Epidermal melanocyte (primary cell): ENCODE data around the gene FCN1.
"Not testable (repeated sequence)": the region's sequence is repeated elsewhere in the genome, so short reads cannot be mapped to it uniquely, and the experiment has no call there.

Experiments used
- DNase-seq: peaks from one replicate; pipeline ENCODE4 v3.0.0; 2011; ENCODE audit warnings: low spot score; ENCODE audit not compliant: insufficient read length

Gene FCN1

DNA sequence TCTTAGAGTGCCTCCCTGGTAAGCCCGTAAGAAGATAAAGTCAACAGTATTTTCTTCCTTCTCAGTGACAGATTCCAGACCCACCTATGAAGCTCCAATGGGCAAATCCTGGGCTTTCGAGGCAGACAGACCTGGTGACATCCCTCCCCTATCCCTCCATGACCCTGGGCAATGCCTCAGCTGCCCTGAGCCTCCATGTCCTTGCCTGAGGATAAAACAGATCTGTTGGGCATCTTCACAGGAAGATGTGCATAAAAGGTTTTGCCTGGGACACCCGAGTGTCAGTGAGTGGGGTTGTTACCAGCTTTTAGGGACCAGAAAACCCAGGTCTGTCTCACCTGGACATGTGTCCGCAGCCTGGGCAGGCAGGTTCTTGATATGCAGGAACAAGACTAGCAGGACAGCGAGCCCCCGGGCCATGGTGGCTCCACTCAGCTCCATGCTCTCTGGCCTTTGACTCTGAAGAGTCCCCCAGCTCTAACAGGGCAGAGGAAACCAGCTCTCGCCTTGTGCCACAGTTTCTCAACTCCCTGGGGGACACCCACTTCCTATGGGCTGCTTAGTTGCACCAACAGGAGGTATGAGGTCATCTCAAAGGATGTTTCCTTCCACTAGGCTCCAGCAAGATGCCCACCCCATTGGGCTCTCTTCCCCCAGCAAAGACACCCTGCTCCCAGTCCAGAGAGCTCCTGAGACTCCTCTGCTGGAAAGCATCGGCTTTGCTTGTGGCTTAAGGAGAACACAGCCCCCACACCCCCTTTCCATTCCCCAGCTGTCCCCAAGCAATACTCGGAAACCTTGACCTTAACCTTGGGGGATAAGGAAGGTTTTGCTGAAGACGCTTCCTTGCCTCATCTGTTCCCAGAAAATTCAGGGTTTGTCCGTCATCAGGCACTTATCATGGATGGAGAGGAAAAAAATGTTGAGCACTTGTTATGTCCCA lies at the start of gene FCN1:
Gene FCN1 (minus strand): TSS at position 482 of the 943 bp plus-strand sequence. CDS start 41 bp downstream, at position 441.
- DNase-seq: no peak

DNA sequence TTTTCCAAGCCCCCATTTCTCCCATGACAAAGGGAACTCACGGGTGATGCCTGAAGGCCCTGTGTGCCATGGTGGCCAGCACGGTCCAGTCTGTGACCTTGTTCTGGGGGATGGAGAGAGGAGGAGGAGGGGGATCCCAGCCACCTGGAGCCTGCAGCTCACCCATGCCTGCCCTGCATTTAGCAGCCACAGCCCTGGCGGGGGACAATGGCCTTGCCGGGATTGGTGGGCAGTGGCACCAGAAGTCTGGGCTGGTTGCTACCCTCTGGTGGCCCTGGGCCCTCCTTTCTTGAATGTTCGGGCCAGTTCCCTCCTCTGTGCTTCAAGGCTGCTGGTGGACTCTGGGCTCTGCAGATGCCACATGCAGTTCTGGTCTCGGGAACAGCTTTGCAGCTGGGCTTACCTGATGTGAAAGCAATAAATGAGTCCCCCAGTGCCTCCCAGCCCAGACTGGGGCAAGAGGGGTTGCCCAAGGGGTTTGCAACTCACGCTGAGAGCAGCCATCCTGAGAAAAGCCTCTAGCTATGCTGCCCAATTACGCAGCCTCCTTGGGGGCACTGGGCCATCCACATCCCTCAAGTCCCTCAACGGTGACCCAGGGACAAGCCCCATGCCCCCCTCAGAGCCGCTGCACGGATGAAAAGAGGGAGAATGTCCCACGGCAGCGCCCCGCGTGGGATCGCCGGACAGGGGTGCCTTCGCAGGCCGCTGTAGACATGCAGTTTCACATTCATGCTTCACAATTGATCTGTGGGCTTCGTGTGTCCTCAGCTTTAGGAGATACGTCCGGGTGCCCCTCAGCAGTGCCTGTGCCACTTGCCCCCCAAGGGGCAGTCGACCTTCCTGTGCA lies 49.2 kb upstream of the FCN1 start:
- DNase-seq: no peak

DNA sequence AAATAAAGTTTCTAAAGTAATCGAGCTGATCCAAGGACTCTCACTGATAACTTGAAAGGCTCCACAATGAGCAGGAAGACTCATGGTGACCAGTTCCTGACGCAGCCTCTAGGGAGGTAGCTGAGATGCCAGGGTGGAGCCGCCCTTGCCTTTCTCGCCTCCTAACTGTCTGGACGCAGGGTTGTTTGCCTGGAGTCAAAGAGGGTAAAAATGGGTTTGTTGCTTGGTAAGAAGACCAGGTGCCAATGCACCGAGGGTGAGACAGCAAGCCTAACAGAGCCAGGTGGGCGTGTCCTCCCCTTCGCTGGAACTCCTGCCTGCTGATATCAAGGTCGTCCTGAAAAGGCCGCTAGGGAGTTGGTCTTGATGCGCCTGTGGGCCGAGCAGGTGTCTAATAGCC lies 48.6 kb upstream of the FCN1 start:
- no peak for DNase-seq

DNA sequence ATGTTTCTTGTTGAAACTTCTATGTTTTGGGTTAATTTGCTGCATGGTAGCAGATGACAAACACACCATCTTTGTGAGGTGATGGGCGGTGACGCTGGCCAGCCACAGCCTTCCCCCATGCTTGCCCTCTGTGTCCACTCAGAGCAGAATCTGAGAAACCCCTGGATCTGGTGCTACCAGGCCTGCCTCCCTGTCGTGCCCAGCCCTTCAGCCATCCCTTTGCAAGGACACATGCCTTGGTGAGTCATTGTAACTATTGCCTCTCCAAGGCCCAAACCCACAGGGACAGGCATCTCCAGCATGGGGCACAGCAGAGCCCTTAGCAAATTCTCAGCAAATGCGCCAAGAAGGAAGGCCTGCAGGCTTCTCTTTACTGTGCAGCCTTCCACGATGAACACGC lies 48.1 kb upstream of the FCN1 start:
- no peak for DNase-seq

DNA sequence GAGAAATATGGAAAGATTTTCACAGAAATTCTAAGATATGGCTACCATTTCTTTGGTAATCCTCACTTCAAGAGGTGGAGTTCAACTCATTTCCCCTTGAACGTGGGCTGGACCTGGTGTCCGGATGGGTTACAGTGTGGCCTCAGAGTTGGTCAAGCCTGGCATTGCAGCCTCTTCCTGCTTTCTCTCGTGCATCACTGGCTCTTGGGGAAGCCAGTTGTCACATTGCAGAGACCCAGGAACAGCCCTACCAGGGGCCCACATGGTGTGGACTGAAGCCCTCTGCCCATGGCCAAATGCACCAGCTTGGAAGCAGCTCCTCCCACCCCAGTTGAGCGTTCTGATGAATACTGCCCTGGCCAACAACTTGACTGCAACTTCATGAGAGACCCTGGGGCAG lies 47.7 kb upstream of the FCN1 start:
- no peak for DNase-seq

DNA sequence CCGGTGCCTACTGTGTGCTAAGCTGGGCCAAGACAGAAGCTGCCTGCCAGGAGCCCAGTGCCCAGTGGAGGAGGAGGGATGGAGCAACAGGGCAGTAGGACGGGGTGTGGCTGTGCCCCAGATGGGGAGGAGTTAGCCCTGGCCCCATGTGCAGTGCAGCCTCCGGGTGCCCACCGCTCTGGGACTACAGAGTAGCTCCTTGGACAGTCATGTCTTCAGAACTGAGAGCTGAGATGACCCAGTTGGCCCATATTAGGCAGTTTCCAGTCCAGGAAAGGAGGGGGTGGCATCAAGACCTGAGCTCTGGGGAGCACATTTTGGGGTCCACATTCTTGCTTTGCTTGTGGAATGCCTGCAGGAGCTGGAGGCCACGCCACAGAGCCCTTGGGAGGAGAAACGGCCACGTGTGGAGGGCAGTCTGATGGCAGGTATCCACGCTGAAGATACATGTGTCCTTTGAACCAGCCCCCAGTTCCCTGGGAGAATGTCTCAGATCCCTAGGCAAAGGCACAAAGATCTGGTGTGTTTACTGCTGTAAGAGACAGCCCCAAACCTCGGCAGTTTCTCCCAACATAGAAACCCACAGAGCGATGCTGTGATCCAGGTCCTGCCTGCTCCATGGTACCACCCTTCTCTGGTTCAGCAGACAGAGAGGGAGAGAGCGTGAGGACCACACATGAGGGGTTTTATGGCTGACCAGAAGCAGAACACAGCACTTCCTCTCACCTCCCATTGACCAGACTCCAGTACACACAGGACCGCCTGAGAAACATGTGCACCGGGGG lies 46.8 kb upstream of the FCN1 start:
- DNase-seq: no peak

DNA sequence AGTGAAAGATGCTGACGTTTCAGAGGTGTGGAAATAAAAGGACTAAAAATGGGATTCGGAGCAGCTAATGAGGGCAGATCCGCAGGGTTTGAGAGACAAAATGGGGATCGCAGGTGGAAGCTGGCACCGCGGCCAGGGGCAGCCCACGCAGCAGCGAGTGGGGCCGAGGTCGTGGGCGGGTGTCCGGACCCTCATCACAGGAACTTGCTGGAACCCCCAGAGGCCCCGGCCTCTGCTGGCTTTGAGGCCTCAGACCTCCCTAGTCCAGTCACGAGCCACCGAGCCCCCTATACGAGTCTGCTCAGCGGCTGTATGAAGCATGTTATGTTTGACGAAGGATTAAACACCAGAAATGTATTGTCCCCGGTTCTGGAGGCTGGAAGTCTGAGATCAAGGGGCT lies 45.8 kb upstream of the FCN1 start:
- no peak for DNase-seq

DNA sequence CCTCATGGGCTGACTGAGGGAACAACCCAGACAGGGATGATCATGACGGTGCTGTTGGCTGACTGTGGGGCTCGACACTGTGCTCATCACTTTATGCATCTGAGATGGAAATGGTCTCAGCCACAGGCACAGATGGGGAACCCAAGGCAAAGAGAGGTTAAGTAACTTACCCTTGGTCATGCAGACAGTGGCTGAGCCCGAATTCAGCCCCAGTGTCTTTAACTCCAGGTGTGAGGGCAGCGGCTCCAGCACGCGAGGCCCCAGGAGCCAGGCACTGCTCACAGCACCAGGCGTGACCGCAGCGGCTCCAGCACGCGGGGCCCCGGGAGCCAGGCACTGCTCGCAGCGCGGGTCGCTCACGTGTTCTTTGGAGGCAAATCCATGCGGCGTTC lies 45.3 kb upstream of the FCN1 start:
- no peak for DNase-seq

DNA sequence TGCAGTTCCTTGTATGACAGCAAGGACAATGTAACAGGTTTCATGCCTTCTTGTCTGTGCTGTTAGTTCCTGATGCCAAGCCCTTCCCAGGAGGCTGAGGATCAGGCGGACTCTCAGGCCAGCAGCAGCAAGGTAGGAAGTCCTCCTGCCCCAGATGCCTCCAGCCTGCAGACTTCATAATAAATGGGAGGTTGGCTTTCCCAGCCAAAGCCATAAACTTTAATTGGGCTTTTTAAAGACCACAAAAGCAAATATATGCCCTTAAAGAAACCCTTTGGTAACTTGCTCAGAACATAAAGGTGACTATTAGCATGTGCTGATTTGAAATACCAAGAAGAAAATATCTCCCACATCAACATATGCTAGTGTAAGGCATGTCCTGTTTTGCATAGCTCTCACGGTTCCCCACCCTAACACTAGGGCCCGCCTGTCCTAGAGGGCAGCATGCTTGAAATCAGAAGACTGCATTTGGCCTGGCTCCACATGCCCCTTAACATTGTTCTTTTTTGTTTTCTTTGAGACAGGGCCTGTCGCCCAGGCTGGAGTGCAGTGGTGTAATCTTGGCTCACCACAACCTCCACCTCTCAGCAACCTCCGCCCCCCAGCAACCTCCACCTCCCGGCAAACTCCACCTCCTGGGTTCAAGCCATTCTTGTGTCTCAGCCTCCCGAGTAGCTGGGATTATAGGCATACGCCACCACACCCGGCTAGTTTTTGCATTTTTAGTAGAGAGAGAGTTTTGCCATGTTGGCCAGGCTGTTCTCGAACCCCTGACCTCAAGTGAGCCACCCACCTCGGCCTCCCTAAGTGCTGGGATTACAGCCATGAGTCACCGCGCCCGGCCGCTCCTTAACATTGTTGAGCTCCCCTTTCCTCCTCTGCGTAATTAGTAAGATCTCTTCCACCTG lies 44.6 kb upstream of the FCN1 start:
- DNase-seq: no peak

DNA sequence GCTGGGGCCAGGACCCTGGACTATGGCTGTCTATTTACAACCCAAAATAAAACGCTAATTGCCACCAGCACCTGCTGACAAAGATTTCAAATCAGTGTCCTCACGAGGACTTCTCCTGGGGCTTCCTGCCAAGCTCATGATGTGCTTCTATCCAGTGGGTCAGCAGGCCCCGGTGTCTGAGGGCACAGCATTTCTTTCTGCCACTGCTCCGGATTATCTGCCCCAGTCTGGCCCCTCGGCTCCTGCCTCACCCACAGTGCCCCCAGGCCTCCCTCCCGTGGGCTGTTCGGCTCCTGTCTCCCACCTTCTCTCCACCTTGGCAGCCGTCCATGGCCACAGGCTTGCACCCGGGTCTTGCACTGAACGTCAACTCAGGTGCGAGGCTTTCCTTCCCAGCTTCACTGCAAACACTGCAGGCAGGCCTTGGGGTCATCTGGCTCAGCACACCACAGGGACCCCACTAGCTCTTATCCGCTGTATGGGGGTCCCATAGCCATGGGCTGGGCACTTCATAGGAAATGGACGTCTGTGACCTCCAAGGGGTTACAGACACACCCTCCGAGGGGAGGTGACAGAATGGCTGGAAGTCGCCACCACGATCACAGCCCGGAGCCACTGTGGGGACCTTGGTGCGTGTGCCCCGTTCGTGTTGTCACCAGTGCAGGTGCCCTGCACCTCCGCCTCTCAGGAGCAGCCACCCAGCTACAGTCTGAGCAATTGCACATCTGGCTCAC lies 43.8 kb upstream of the FCN1 start:
- no peak for DNase-seq

DNA sequence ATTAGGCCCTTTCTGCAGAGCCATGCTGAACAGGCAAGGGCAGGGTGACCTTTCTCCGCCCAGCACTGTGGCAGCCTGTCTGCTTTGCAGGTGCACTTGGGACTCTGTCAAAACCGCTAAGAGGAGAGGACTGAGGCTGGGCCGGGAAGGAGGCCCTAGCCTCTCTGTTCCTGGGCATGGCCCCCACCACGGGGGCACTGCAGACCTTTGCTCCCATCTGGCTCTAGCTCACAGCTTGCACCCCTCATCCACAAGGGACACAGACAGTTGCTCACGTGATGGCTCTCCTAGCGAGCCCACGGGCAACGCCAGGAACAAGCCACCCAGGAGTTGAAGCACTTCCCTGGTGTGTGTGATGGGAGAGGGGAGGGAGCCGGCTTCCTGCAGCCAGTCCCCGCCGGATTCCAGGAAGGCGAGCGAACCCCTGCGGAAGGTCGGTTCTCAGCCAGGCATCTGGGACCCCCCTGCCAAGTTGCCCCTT lies 43.0 kb upstream of the FCN1 start:
- DNase-seq: no peak

DNA sequence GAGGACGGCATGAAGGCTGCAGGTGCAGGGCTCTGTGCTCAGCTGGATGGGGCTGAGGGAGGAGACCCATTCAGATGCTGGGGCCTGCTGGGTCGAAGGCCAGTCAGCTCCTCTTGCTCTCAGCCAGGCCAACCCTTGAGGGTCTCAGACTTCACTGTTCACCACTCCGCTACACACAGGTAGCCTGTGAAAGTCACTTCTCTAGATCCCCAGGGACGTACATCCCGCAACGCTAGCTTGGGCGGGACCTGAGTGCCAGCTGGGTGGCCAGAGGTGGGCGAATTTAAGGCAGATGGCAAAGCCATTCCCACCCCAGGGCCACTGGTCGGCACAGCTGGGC lies 42.2 kb upstream of the FCN1 start:
- no peak for DNase-seq

DNA sequence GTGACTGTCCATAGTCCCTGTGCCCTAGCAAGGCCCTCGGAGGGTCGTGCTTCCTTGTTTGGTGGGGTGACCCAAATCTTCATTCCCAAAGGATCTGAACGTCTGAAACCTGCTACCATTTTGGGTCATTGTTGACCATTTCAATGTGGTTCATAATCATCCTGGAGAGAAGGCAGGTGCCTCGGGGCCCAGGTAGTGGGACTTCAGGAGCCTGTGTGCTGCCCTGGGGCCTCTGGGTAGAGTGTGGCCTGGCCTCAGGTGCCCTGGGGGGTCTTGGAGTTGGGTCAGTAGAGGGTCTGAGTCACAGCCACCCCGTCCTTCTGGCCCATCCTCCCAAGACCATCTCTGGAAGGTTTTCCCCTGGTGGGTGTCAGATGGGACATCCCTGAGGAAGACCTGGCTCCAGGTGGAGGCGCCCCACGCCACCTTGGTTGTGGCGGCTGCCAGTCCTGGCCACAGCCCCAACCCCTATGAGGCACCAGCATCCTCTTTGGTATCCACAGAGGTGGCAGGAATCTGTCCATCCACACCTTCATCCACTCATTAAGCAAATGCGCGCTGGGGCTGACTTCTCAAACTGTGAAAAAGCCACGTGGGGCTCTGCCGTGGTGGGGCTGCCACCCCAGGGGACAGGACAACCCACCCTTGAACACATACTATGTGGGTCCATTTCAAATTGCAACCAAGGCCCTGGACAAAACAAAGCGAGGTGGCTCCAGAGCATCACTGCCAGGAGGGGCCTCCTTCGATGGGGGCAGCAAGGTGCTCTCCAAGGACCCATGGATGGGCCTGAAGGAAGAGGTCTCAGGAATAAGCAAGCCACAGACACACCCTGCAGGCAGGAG lies 41.6 kb upstream of the FCN1 start:
- no peak for DNase-seq

DNA sequence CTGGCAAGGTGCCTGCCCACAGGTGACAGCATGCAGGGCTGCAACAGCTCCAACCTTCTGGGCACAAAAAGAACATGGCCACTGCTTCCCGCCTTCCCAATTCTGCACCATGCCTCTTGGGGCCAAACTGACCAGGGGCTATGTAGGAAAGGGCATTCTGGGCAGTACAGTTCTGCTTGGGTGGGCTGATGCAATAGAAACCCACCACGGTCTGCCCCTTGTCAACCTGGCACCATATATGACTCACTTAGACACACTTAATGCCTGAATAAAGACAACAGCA lies 40.2 kb upstream of the FCN1 start:
- DNase-seq: no peak

DNA sequence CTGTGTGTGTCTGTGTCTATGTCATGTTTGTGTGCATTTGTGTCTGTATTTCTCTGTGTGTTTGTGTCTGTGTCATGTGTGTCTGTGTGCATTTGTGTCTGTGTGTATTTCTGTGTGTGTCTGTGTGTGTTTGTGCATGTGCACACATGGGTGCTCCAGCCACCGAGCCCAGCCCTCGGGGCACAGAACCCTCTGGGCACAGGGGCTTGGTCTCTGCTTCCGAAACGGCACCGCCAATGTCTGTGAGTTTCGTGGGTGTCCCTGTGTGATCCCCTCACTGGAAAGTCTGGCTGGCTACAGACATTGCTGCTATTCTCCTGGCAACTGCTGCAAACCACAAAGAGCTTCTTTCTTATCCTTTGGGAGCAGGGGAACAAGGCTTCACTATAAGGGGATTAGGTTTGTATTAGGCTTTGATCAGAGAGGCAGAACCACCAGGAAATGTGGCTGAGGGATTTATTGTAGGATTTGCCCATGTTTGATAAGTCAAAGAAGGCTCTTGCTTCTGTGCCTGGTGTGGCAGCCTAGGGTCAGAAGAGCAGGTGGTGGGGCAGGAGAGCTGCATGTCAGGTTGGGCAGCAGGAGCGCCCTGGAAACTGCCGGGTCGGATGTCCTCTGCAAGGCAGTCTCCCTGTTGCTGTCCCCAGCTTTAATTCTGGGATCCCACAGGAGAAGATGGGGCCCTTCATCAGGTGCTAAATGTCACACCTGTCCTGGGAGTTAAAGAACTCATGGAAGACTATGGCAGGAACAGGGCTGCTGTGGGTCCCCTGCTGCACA lies 39.6 kb upstream of the FCN1 start:
- no peak for DNase-seq

DNA sequence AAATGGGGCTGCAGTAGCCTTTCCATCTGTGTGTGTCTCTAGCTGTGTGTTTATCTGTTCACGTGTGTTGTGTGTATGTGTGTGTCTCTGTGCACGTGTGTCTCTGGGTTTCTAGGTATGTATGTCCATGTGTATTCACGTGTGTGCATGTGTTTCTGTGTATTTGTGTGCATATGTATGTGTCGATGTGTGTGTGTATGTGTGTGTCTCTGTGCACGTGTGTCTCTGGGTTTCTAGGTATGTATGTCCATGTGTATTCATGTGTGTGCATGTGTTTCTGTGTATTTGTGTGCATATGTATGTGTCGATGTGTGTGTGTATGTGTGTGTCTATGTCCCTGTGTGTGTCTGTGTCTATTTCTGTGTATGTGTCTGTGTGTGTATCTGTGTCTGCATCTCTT lies 38.7 kb upstream of the FCN1 start:
- not testable (repeated sequence) for DNase-seq

DNA sequence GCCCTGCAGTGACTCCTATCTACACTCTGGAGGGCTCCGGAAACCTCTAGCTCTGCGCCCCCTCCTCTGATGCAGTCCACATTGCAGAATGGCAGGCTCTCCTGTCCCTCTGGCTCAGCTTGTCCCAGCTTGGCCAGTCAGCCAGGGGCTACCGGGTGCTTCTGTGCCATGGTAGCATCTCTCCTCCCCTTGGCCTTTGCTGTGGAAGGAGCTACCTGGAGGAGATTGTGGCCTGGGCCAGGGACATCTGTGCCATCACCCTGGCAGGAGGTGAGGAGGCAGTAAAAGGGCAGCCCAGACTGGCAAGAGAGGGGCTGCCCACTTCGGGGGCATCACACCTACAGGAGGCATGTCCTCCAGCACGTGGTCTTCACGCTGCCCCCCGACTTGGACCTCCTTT lies 38.1 kb upstream of the FCN1 start:
- no peak for DNase-seq

DNA sequence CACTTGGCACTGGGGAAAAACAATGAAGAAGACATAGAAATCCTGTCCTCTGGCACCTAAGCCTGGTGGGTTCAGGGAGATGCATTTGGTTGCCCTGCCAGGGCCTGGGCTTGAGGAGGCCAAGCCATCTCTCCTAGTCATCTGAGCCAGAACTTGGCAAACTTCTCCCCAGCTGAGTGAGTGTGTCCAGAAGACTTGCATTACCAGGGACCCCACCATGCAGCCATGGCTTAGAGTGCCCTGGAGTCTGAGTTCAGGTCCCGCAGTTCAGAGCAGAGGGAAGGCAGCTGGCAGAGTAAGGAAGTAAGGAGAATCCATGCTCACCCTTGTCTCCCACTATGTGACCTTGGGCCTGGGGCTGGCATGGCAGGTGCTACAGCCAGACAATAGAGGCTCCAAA lies 37.4 kb upstream of the FCN1 start:
- DNase-seq: no peak
